Smooth muscle cell (in vitro differentiated cells): ENCODE results near the gene ANKZF1. TPM values are rescaled to one million over a fixed set of nuclear protein-coding genes. Genes with fewer than 3 reads are reported as not detected.

Source experiments
- DNase-seq: peaks from one replicate; lab custom pipeline; 2025; ENCODE audit not compliant: unreplicated experiment; lab: John Stamatoyannopoulos, UW
- H2AFZ ChIP-seq: fragments of 200-600 bp; sonication (generic); 2 replicates; pipeline ENCODE4 v1.6.0; 2016; ENCODE audit warnings: antibody characterized with exemption, low read depth, mild to moderate bottlenecking
- H3F3A ChIP-seq: fragments of 200-600 bp; sonication (generic); 2 replicates; pipeline ENCODE4 v1.6.0; 2017; ENCODE audit warnings: antibody characterized with exemption, low read depth
- H3K27ac ChIP-seq: fragments of 200-600 bp; sonication (generic); 2 replicates; pipeline ENCODE4 v1.5.1; 2016; ENCODE audit warnings: low read depth, mild to moderate bottlenecking
- H3K27me3 ChIP-seq: fragments of 200-600 bp; sonication (generic); 2 replicates; pipeline ENCODE4 v1.6.1; 2016; ENCODE audit warnings: low read depth, mild to moderate bottlenecking
- H3K36me3 ChIP-seq: fragments of 200-600 bp; sonication (generic); 2 replicates; pipeline ENCODE4 v1.5.1; 2016; ENCODE audit warnings: low read depth
- H3K4me1 ChIP-seq: fragments of 200-600 bp; sonication (generic); 2 replicates; pipeline ENCODE4 v1.5.1; 2016; ENCODE audit warnings: low read depth
- H3K4me2 ChIP-seq: fragments of 200-600 bp; sonication (generic); 2 replicates; pipeline ENCODE4 v1.6.0; 2016; ENCODE audit warnings: mild to moderate bottlenecking
- H3K4me3 ChIP-seq: fragments of 200-600 bp; sonication (generic); 2 replicates; pipeline ENCODE4 v1.5.1; 2016; ENCODE audit warnings: mild to moderate bottlenecking
- H3K79me2 ChIP-seq: fragments of 200-600 bp; sonication (generic); 2 replicates; pipeline ENCODE4 v1.6.0; 2016; ENCODE audit warnings: low read depth, mild to moderate bottlenecking
- H3K9ac ChIP-seq: fragments of 200-600 bp; sonication (generic); 2 replicates; pipeline ENCODE4 v1.6.0; 2016; ENCODE audit warnings: low read depth
- H3K9me3 ChIP-seq: fragments of 200-600 bp; sonication (generic); replicated peaks from 2 replicates; pipeline ENCODE4 v1.5.1; 2016; ENCODE audit warnings: low read depth
- H4K20me1 ChIP-seq: fragments of 200-600 bp; sonication (generic); 2 replicates; pipeline ENCODE4 v1.6.0; 2016; ENCODE audit warnings: low read depth
- WGBS: methylation state at CpG from one replicate; pipeline ENCODE4 v1.1.7; 2016; ENCODE audit warnings: low lambda C conversion rate; 5-methylcytosine and 5-hydroxymethylcytosine counted together
- polyA plus RNA-seq: library from polyadenylated mRNA; unstranded; fragments of >200 nt; fragmentation: Nextera tagmentation; extraction: Ambion mirVana; gene quantifications from 2 replicates; pipeline ENCODE4 v1.2.1, GENCODE V29; 2016
- total RNA-seq: library from RNA; depleted of rRNA; stranded (reverse); fragments of >200 nt; gene quantifications from 2 replicates; pipeline ENCODE4 v1.2.3, GENCODE V29; 2014
- TF ChIP-seq, protein P1 (sequence below): fragments of 200-600 bp; sonication (generic); IDR thresholded peaks from 2 replicates; pipeline ENCODE4 v1.5.1; 2017; ENCODE audit warnings: borderline replicate concordance, mild to moderate bottlenecking, antibody characterized with exemption; ENCODE audit not compliant: insufficient read depth, poor library complexity, severe bottlenecking

The ANKZF1 gene
- total and polyA plus RNA-seq, 2 experiments from 2014 or later = 31.7 to 52.6 TPM

DNA sequence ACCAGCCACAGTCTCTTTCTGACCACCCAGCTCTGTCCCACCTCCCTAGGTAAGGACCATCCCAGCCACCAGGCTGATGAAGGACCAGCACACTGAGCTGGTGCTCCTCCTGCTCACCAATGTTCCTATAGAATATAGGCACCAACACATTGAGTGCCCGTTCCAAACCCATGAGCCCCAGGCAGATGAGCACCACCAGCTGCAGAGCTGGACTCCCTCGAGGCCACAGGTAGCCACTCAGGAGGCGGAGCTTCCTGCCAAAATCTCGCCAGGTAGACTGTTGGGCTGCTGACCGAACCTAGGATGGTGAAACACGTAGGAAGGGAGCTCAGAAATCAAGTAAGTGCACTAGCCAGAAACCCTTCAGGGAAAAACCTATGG is 13.1 kb upstream of the ANKZF1 start:
- 90% methylated on average over 6 of the region's 6 CpGs for WGBS
- no peak overlapping the region for H3K4me2 ChIP-seq
- H3K9me3 ChIP-seq = no peaks in the 10 kb centered on the region
- no peak overlapping the region for H3K27ac ChIP-seq
- H3K79me2 ChIP-seq = peaks cover 10% of the 10 kb centered on the region
- DNase-seq = no peak
- no peaks in the 10 kb centered on the region for H4K20me1 ChIP-seq
- no peak overlapping the region for H3K4me3 ChIP-seq
- H3F3A ChIP-seq = peaks cover 14% of the 10 kb centered on the region
- no peak overlapping the region for H2AFZ ChIP-seq
- no peak overlapping the region for H3K9ac ChIP-seq
- H3K36me3 ChIP-seq = no peaks in the 10 kb centered on the region
- H3K4me1 ChIP-seq = peaks cover 7% of the 10 kb centered on the region
- TF ChIP-seq, protein P1, sequence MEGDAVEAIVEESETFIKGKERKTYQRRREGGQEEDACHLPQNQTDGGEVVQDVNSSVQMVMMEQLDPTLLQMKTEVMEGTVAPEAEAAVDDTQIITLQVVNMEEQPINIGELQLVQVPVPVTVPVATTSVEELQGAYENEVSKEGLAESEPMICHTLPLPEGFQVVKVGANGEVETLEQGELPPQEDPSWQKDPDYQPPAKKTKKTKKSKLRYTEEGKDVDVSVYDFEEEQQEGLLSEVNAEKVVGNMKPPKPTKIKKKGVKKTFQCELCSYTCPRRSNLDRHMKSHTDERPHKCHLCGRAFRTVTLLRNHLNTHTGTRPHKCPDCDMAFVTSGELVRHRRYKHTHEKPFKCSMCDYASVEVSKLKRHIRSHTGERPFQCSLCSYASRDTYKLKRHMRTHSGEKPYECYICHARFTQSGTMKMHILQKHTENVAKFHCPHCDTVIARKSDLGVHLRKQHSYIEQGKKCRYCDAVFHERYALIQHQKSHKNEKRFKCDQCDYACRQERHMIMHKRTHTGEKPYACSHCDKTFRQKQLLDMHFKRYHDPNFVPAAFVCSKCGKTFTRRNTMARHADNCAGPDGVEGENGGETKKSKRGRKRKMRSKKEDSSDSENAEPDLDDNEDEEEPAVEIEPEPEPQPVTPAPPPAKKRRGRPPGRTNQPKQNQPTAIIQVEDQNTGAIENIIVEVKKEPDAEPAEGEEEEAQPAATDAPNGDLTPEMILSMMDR = no peak
- no peaks in the 10 kb centered on the region for H3K27me3 ChIP-seq

DNA sequence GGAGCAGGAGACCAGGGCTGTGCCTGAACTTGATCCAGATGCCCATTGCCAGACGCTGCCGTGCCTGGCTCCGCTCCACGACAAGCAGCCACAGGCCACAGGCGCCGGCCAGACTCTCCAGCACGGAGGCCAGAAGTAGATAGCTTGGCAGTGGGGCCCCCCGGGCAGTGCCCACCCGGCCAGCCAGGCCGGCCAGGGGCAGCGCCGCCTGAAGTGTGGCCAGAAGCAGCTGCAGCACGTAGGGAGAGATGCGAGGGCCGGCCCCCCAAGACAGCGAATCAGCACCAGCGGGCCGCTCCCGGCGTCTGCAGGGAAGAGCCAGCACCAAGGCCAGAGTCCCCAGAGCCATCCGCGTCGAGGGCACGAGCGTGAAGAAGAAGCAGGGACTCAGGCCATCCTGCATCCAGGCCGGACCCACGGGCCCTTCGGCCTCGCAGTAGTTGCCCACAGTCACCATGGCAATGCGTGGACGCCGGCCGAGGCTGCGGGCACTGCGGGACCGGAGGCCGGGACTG is 11.3 kb upstream of the ANKZF1 start:
- under 1% methylated on average over 37 of the region's 37 CpGs for WGBS
- Histone ChIP-seq H3K9me3 (no peaks in the 10 kb centered on the region), H3K36me3 (peaks cover under 1% of the 10 kb centered on the region), H4K20me1 (no peaks in the 10 kb centered on the region), H3K79me2 (peaks cover 10% of the 10 kb centered on the region), H2AFZ (peak overlapping the region; percentile 9), H3K27ac (peak overlapping the region; percentile 77), H3K4me1 (peaks cover 7% of the 10 kb centered on the region), H3K4me2 (peak overlapping the region; percentile 92), H3K9ac (peak overlapping the region; percentile 36), H3K27me3 (no peaks in the 10 kb centered on the region), H3F3A (peaks cover 14% of the 10 kb centered on the region), H3K4me3 (peak overlapping the region; percentile 53)
- TF ChIP-seq, protein P1 = no peak
- DNase-seq = peak; percentile 87

DNA sequence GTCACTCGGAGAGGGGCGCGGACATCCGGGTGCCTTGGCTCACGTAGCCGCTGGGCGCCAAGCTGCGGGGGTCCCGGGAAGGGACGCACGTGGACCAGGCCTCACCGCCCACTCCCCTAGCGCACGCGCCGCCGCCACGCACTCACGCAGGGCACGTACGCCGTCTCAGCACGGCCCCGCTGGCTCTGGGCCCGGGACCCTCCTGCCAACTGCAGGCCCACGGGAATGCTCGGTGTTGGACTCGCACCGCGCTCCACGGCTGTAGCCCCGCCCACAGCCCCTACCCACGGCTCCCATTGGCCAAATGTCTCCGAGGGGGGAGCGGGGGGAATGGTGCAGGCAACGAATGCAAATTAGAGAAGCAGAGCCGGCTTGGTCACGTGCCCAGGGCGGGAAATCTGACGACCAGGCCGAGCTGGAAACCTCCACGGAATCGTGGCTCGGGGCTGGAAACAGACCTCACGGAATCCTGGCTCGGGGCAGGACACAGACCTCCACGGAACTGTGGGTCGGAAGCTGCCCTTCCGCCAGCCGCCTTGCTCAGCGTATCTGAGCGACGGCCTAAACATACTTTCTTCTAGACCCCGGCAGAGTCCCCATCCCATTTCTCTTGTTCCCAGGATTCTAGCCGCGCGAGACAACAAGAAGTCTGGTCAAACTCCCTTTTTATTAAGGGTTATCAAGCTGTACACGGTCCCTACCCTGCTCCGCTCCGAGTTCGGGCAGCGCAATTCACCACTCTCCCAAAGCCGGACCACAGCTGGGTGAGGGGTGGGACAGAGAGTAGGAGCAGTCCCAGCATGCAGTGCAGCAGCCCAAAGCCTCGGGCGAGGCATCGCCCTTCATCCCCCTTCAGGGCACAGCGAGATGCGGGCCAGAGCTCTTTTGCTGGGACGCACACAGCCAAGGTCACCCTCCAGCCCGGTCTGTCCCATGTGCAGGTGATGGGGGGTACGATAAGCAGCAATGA is 10.6 kb upstream of the ANKZF1 start, which contains the start of gene ABCB6:
ABCB6 (minus strand) TSS at position 227 of the 970 bp plus-strand sequence. CDS start 285 bp downstream, outside the sequence.
- DNase-seq = peak; percentile 89
- H3K27me3 ChIP-seq = no peaks in the 10 kb centered on the region
- H3K4me2 ChIP-seq = peak within 1 kb of the TSS; percentile 92
- peak within 1 kb of the TSS; percentile 36 for H3K9ac ChIP-seq
- 16% methylated on average over 61 of the region's 71 CpGs for WGBS
- H4K20me1 ChIP-seq = no peaks in the 10 kb centered on the region
- H2AFZ ChIP-seq = peak within 1 kb of the TSS; percentile 9
- H3F3A ChIP-seq = peaks cover 14% of the 10 kb centered on the region
- H3K36me3 ChIP-seq = peaks cover 4% of the 10 kb centered on the region
- H3K79me2 ChIP-seq = peaks cover 10% of the 10 kb centered on the region
- H3K9me3 ChIP-seq = no peaks in the 10 kb centered on the region
- peak within 1 kb of the TSS; percentile 77 for H3K27ac ChIP-seq
- H3K4me3 ChIP-seq = peak within 1 kb of the TSS; percentile 53
- peaks cover 7% of the 10 kb centered on the region for H3K4me1 ChIP-seq
- TF ChIP-seq, protein P1 = no peak
